GM19395 (cell line): Measurements from ENCODE around the gene GCA.

ENCODE experiments used
- ATAC-seq: cut with Tn5 transposase; IDR thresholded peaks from one replicate; pipeline ENCODE4 v1.9.1; 2021; ENCODE audit warnings: mild to moderate bottlenecking, moderate library complexity; ENCODE audit not compliant: unreplicated experiment

Gene GCA

DNA sequence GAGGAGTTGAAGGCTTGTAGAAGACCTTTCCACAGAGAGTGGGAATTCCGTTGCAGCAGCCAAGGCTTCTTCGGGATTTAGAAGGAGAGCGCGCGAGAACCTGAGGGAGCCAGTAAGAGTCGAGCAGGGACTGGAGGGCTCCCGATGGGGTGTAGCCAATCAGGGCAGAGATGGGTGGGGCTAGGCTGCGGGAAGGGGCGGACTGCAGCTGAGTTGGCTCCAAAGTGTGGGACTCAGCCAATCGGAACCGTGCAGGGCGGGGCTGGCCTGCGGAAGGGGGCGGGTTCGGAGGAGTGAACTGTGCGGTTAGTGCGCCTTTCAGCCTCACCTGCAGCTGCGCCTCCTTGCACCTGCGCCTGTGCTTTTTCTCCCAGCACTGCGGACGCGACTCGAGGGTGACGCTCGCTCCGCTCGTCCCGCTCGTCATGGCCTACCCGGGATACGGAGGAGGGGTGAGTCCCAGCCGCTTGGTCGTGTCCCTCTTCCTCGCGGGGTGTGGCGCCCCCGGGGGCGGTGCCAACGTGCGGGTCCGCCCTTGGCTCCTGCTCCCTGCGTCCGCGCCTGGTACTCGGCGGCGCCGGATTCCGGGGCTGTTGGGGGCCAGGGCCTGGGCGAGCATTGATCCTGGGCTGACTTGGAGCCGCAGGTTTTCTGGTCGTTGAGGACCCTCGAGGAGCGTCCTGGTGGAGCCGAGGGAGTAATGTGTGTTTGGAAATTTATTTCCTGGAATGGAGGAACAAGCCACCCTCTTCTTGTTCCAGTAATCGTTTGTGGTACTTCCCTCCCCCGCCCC is at the start of gene GCA:
TSS of gene GCA (plus strand) at position 309 of the 793 bp plus-strand sequence. CDS start at position 426, 117 bp downstream.
- ATAC-seq, result peak; percentile 99

- no peak for ATAC-seq
Observed at GRCh38 chr2:162295009-162295408, 48.9 kb upstream of the GCA start.

DNA sequence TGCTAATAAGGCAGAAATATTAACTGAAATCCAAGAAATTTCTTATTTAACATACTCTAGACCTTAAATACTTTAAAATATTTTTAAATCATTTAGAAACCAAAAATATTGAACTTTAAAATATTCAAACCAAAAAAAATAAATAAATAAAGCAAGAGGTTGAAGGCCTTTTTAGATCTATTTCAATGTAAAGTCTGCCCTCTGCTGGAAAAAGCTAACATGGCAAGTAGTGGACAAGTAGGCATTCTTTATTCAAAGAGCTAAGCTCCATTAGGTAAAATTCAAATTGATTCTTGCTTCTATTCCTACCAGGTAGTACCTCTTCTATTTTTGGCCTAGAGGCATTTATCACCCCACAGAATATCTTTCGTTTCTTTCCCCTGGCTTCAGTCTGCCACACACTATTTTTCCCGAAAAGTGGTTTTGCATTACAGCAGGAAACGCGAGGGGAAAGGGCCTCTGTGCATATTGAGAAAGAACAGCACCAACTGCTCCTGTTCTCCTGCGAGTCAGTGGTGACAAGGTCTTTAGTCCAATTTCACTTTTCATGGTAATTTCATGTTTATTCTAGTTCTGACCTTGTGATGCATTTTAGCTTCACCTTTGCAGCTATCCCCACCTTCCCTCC is 45.9 kb upstream of the GCA start:
- ATAC-seq, result peak; percentile 69

DNA sequence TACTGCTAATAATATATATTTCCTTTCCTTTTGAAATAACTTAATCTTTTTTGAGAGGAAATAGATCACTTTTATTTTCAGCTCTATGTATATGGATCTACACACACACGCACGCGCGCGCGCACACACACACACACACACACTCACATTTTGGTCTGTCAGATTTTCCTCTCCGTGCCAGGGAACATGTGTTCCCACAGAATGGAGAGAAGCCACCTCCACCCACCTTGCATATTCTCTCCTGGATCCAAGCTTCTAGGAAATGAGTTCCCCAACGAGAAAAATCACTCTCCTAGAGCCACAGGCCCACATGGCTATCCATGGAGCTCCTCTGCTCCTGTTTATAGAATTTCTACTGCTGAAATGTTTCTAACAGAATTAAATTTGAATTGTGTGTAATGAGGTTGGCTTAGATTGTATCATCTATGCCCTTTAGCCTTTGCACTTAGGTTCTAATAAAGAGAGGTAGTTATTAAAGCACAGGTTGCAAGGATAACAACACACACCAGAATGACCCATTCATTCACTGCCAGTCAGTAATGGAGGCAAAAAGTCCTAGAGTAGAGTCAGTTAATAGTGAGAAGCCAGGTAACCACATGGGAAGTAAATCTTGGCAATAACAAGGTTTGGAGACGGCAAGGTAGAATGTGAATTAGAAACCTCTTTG is 45.1 kb upstream of the GCA start:
- no peak for ATAC-seq

- no peak for ATAC-seq
Observed at GRCh38 chr2:162300266-162300665, 43.7 kb upstream of the GCA start.

DNA sequence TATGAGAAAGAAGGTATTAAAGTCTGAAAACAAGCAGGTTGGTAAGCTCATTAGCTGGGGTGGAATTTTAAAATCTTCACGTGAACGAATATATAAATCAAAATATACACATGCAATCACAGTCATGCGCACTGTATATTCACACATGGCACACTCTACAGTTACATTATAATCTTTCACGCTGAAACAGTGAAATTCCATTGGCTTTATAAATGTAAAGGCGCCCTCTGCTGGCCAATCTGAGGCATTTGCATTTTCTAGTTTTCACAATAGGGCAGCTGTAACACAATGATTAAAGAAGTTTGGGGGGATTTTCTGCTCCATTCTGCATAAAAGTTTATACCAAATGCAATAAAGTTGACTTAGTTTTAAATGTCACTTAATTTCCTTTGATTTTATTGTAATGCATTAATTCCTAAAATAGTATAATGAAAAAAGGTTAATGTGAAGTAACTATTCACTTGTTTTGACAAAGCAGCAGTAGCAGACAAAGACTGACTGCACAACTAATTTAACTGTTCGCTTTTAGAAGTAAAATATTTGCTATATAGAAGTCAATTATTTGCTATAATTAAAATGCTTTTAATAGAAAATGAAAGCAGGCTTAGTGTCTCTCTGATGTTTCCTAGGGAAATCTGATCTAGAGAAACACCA is 42.7 kb upstream of the GCA start:
- peak; percentile 79 for ATAC-seq

- no peak for ATAC-seq
Observed at GRCh38 chr2:162301877-162302276, 42.1 kb upstream of the GCA start.

DNA sequence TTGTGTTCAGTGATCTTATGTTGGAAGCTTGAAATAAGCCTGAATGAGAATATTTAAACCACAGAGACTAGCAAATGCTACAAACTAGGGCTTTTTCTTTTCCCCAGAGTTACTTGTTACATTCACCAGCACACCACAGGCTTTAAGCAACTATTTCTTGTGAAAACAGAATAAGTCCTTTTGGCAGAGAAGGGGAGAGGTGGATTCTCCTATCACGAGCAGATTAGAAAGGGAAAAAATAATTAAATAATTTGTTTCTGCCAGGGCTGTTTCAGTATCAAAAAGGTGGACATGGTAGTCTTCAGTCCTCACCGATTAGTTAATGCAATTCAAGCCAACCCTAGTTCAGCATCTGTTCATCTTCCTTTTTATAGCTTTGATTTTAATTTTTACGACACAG is 38.0 kb upstream of the GCA start:
- ATAC-seq, result no peak

DNA sequence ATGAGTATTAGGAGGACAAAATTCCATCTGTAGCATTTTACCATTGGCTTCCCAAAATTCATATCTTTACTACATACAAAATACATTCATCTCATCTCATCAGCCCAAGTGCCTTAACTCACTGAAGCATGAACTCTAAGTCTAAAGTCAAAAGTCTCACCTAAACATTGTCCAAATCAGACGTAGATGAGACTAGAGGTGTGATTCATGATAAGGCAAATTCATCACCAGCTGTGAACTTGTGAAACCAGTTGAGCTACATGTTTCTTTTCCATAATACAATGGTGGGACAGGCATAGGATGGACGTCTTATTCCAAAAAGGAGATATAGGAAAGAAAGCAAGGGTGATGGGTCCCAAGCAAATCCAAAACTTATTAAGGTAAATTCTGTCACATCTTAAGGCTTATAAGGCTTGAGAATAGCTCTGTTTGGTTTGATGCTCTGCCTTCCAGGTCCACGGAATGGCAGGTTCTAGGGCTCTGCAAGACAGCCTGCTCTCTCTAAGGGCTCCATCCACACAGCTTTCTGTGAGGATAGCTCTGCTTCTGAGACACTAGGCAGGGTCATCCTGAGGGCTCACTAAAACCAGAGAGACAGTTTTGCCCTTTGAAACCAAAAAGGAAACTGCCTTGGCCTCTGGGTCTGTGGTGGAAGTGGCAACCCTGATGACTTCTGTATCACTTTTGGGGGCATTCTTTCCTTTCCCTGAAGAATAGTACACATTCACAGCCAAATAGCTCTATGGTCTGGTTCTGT is 35.0 kb upstream of the GCA start:
- peak; percentile 59 for ATAC-seq

GRCh38 chr2:162312853-162313252 is 31.1 kb upstream of the GCA start:
- ATAC-seq, result no peak

GRCh38 chr2:162315938-162316337 is 28.0 kb upstream of the GCA start:
- ATAC-seq, result no peak

GRCh38 chr2:162316590-162316989 is 27.3 kb upstream of the GCA start:
- no peak for ATAC-seq

GRCh38 chr2:162317058-162317742 is 26.7 kb upstream of the GCA start:
- ATAC-seq, result no peak

DNA sequence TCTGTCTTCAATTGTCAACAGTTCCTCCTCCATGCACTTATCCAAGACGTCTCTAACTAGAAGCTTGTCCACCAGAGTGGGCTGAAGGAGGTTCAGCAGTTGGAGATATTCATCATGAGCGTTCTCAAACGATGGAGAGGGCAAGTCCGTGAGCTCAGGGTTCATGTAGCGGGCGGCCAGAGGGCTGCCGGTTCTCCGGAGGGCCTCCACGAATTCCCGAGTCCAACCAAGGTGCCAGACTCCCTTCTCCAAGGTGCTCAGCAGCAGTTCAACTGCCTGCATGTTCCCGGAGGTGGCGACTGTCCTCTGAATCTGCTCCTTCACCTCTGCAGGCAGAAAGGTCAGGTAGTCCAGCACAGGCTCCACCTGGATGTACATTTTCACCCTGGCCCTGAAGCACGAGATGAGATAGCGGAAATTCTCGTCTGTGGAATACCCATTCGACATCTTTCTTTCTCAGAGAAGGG is 26.0 kb upstream of the GCA start:
- ATAC-seq, result peak; percentile 15

DNA sequence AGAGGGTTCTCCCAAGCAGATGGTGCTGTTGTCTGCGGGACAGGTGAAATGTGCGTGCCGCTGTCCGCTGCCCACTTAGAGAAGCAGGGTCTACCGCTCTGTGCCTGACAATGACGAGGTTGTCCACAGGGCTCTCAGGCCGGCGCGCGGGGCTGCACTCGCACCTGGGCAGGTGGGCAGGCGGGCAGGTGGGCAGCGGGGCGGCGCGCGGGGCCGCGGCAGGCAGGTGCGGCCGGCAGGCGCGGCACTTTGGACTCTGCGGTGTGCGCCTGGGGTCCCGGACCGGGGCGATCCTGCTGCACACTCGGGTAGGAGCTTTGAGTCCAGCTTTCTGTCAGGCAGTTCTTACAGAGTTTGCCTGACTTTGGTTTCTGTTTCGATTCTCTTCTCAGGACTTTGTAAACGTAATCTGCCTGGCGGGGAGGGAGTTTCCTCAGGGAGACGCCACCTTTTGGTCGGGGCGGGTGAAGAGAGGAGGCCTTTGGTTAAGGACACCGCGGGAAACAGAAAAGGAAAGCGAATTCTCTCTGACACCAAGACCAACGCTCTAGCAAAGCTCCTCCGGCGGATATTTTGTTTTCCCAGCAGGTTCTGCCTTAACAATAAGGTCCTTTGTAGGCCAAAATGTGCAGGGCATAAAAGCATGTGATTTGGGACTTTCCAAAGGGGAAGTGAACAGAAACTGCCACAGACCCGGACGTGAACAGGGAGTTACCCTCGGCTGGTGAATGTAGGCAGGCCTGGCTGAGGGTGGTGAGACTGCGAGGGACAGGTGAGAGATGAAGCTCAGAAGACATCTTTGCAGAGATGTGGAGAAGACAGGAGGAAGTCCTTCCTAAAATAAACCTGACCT is 25.4 kb upstream of the GCA start, which contains the start of gene IFIH1:
TSS of gene IFIH1 (minus strand) at position 357 of the 853 bp plus-strand sequence. CDS start 377 bp downstream, outside the sequence.
- ATAC-seq, result peak; percentile 84

- ATAC-seq, result no peak
Observed at GRCh38 chr2:162320864-162321517, 22.9 kb upstream of the GCA start.

GRCh38 chr2:162324953-162325352 is 19.0 kb upstream of the GCA start:
- ATAC-seq, result no peak

DNA sequence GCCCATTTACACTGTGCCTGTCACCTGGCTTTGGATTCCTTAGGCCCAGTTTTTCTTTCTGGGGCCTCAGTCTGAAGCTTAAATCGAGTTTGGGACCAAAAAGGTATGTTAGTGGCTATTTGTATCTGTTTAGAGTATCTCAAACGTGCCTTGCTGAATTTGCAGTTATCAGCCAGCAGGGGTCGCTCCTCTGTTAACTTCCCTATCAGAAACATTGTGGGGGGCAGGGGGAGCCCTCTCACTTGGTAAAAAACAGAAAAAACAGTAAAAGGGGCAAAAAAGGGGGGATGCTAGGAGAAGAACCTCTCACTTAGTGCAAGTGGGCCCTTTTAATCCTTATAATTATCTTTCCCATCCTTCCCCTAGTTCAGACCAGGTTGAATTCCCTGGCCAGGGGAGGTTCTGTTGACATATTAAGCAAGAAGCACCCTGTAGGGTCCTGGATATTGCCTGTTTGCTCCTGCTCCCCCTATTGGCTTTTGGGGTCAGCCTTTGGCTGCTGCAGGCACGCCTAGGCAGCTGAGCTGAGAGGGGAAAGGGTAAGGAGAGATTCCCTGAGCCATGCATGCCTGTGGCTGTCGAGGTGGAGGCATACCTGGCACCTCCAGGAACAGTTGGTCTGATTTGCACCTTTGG is 16.7 kb upstream of the GCA start:
- no peak for ATAC-seq
